BJ (cell line): ENCODE data around the gene TPD52L2. TPM values are rescaled to one million over a fixed set of nuclear protein-coding genes. Genes with fewer than 3 reads are reported as not detected.

Experiments
- CTCF ChIA-PET: fragments of 350-600 bp; formaldehyde crosslinking; extraction: SDS; loops from one replicate; lab custom pipeline; 2021; ENCODE audit warnings: antibody characterized with exemption, inconsistent platforms; lab: Yijun Ruan, JAX
- POLR2A ChIA-PET: fragments of 300-600 bp; sonication (Branson Sonifier 250); formaldehyde crosslinking; extraction: SDS; loops from one replicate; lab custom pipeline; 2021; ENCODE audit warnings: antibody characterized with exemption; lab: Charles Lee
- DNase-seq: peaks from one replicate; pipeline ENCODE4 v3.0.0-alpha.2; 2011; ENCODE audit warnings: low read depth
- H3K27me3 ChIP-seq: 2 replicates; pipeline ENCODE4 v1.6.0; 2011; ENCODE audit warnings: low read length; ENCODE audit not compliant: control insufficient read depth, insufficient read depth
- H3K36me3 ChIP-seq: 2 replicates; pipeline ENCODE4 v1.5.1; 2011; ENCODE audit warnings: low read length; ENCODE audit not compliant: control insufficient read depth, insufficient read depth
- H3K4me3 ChIP-seq: 2 replicates; pipeline ENCODE4 v1.5.1; 2011; ENCODE audit warnings: low read depth, mild to moderate bottlenecking, control low read depth, low read length
- CTCF ChIP-seq: IDR thresholded peaks from 2 replicates; pipeline ENCODE4 v1.5.1; 2011; ENCODE audit warnings: low read depth, mild to moderate bottlenecking, control low read depth, inconsistent platforms, low read length, moderate library complexity; ENCODE audit not compliant: insufficient read depth
- polyA minus RNA-seq: library from RNA; depleted of rRNA, polyadenylated mRNA; stranded (reverse); fragments of >200 nt; gene quantifications from 2 replicates; pipeline ENCODE4 v1.2.3, GENCODE V29; 2011; rRNA and poly(A)+ RNA removed
- polyA plus RNA-seq: library from polyadenylated mRNA; depleted of rRNA; stranded (reverse); fragments of >200 nt; gene quantifications from 2 replicates; pipeline ENCODE4 v1.2.3, GENCODE V29; 2011; rRNA removed

The TPD52L2 gene
- polyA plus RNA-seq (243 and 288 TPM in 2 replicates), polyA minus RNA-seq (72.3 and 109 TPM in 2 replicates)

- DNase-seq, result peak; percentile 87
- Histone ChIP-seq H3K4me3 (peak within 1 kb of the TSS; percentile 85), H3K36me3 (peaks cover 27% of the 10 kb centered on the region), H3K27me3 (no peaks in the 10 kb centered on the region)
- no peak for TF ChIP-seq CTCF
- ChIA-PET CTCF (interaction anchor here (0.8 to 4.0 kb wide), 15 partner anchors 11 to 328 kb away, joined by 3 to 31 read pairs (median 4); partner anchors contain the start of gene PTK6), POLR2A (interaction anchor here (0.6 to 1.0 kb wide), 5 partner anchors 80 to 592 kb away, joined by 3 to 11 read pairs (median 6); partner anchors contain the start of genes ARFGAP1, HELZ2 and PRPF6)
These were observed at the start of gene TPD52L2 for GRCh38 chr20:63864978-63865640. Gene TPD52L2 (plus strand): TSS chr20:63865270. CDS start chr20:63865366, 96 bp downstream.

DNA sequence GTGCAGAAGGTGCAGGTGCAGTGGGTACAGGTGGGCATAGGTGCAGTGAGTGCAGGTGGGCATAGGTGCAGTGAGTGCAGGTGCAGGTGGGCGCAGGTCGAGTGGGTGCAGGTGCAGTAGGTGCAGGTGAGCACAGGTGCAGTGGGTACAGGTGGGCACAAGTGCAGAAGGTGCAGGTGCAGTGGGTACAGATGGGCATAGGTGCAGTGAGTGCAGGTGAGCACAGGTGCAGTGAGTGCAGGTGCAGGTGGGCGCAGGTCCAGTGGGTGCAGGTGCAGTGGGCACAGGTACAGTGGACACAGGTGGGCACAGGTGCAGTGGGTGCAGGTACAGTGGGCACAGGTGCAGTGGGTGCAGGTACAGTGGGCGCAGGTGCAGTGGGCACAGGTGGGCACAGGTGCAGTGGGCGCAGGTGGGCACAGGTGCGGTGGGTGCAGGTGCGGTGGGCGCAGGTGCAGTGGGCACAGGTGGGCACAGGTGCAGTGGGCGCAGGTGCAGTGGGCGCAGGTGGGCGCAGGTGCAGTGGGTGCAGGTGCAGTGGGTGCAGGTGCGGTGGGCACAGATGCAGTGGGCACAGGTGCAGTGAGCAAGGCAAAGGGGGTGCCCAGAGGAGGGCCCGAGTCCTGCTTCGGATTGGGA, 49.3 kb upstream of the TPD52L2 start:
- Histone ChIP-seq H3K4me3 (no peak overlapping the region), H3K27me3 (peaks cover 2% of the 10 kb centered on the region; the same call in 1 of the 2 replicates), H3K36me3 (no peaks in the 10 kb centered on the region)
- TF ChIP-seq CTCF, result no peak
- CTCF ChIA-PET, result interaction anchor here (1.3 kb wide), 1 partner anchor 29 kb away, joined by 3 read pairs; no protein-coding TSS in a partner anchor
- POLR2A ChIA-PET, result no interaction called here
- no peak for DNase-seq

- POLR2A ChIA-PET, result no interaction called here
- CTCF ChIA-PET, result interaction anchor here (0.8 to 1.5 kb wide), 2 partner anchors 27 to 46 kb away, joined by 3 to 5 read pairs; partner anchors contain the start of gene TPD52L2
These were observed 45.7 kb upstream of the TPD52L2 start for GRCh38 chr20:63819224-63819921.

GRCh38 chr20:63821811-63822210, 43.3 kb upstream of the TPD52L2 start:
- Histone ChIP-seq H3K27me3 (peaks cover 4% of the 10 kb centered on the region), H3K4me3 (no peak overlapping the region), H3K36me3 (no peaks in the 10 kb centered on the region)
- no peak for TF ChIP-seq CTCF
- ChIA-PET CTCF (interaction anchor here (1.3 kb wide), 1 partner anchor 35 kb away, joined by 6 read pairs; no protein-coding TSS in a partner anchor), POLR2A (no interaction called here)
- no peak for DNase-seq

More at GRCh38 chr20:63819224-63819921, 45.7 kb upstream of the TPD52L2 start:
- no peak overlapping the region for H3K4me3 ChIP-seq
- TF ChIP-seq CTCF, result peak; percentile 49
- no peaks in the 10 kb centered on the region for H3K36me3 ChIP-seq
- DNase-seq, result no peak
- peaks cover 2% of the 10 kb centered on the region for H3K27me3 ChIP-seq
